Effector CD4-positive, alpha-beta T cell (primary cell): Measurements from ENCODE around the gene ZNF664.
"Not testable (repeated sequence)": the region's sequence is repeated elsewhere in the genome, so short reads cannot be mapped to it uniquely, and the experiment has no call there.

ENCODE experiments used
- DNase-seq: peaks from one replicate; pipeline ENCODE4 v3.0.0-alpha.2; 2020

ZNF664 gene

DNA sequence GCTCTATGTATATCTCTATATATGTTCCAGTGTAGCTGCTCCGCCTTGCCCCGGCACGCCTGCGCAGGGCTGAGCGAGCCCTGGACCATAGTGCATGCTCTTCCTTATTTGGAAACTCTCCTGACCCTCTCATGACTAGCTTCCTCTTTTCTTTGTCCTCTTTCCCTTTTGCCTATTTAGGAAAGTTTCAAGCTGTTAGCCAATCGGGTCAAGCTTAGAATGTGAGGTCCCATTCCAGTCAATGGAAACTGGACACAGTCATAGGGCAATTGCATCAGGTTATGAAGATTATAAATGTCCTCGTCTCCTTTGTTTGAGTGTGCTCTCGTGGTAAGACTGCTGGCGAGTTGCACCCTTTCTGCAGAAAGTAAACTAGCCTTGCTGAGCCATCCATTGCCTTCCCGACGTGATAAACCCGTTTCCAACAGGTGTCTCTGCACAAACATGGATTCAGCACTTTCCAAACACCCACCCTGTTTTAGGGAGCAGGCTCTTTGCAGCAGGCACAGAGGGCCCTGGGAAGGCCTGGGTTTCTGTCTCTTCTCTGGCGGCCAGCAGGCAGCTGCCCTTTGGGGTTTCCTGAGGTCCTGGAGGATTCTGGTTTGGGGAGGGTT, 31.3 kb upstream of the ZNF664 start:
- DNase-seq: no peak

GRCh38 chr12:123942238-123942653, 30.8 kb upstream of the ZNF664 start:
- DNase-seq: no peak

GRCh38 chr12:123942911-123943648, 29.9 kb upstream of the ZNF664 start:
- no peak for DNase-seq

DNA sequence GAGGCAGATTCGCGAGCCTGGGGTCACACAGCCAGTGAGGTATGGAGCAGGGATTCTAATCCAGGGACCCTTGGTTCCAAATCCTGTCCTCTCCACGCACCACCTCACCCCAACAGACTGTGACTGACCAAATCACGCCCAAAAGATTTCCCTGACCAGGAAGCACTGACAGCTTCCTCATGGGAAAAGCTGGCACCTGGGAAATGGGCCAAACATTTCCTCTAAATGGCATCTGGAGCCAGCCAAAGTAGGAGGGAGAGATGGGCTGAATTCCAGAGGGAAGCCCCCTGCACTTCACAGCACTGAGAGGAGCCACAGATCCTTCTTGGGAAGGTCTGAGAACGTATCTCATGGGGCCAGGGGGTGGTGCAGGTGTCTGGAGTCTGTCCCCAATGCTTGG, 29.2 kb upstream of the ZNF664 start:
- DNase-seq: no peak

DNA sequence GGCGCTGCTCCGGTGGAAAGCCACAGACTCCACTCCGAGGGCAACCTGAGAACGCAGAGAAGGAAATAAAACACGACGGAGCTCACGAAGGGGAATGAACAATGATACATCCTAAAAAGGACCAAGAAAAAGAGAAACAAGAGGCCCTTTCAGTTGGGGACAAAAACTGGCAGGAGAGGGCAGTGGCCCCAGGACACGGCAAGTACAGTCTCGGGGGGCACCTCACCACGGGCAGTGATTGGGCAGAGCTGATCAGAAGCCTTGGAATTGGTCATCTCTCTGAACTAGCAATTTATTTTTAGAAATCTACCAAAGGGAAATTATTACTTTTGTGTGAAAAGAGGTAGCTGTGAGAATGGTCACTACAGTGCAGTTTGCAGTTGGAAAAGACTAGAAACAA, 28.3 kb upstream of the ZNF664 start:
- no peak for DNase-seq

DNA sequence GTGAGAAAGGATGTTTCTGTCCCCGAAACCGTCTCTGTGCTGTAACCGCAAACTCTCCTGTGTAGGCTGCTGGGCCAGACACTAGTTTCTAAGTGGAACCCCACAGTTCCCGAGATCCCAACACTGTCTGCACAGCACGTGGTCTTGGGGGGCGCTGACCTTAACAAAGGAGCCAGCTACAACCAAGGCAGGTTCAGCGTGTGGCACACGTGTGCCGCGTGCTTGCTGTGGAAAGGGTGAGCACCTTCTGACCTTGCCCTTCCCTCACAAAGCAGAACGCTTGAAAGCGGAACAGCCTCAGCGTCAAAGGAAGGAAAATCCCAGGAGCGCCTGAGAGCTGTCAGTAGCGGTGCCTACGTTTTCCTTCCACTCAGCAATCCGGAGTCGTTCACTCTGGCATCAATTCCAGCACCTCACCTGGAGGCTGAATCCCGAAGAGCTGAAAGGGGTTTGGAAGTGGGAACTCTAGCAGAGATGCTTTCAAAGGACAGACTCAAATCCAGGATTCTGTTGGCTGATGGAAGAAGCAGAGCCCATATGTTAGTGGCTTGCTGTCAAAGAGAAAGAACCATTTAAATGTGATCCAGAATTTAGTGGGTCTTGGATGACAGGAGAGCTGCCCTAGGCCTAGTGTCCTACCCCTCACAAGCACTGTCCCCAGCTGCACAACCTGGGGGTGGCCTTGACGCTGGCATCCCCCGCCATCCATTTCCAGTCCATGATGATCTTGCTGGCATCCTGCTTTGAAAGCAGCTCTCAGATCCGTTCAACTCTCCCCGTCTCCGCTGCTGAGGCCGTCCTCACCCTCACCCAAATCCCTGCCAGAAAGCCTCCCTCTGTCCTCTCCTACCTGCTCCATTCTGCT, 27.5 kb upstream of the ZNF664 start:
- DNase-seq: no peak

- no peak for DNase-seq
Measured at GRCh38 chr12:123946152-123946515, 26.9 kb upstream of the ZNF664 start.

GRCh38 chr12:123946516-123947505, 26.2 kb upstream of the ZNF664 start:
- not testable (repeated sequence) for DNase-seq

DNA sequence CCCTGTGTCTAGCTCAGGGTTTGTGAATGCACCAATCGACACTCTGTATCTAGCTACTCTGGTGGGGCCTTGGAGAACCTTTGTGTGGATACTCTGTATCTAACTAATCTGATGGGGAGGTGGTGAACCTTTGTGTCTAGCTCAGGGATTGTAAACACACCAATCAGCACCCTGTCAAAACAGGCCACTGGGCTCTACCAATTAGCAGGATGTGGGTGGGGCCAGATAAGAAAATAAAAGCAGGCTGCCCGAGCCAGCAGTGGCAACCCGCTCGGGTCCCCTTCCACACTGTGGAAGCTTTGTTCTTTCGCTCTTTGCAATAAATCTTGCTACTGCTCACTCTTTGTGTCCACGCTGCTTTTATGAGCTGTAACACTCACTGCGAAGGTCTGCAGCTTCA, 25.5 kb upstream of the ZNF664 start:
- not testable (repeated sequence) for DNase-seq

DNA sequence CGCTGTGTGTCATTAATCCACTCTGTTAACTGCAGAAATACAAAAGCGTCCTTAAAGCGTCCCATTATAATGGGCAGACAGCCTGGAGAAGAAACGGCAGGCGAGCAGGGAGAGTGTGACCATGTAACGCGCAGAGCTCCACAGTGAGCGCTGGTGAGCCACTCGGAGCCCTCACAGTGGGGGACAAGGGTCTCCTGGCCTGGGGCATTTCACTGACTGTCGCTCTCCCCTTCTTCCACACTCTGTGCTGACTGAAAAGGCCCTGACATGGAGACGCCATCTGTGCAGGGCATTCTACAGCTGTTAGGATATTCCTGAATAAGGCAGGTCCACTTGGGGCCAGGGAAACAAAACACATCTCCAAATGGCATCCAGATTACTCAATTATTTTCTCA, 24.6 kb upstream of the ZNF664 start:
- DNase-seq: no peak

DNA sequence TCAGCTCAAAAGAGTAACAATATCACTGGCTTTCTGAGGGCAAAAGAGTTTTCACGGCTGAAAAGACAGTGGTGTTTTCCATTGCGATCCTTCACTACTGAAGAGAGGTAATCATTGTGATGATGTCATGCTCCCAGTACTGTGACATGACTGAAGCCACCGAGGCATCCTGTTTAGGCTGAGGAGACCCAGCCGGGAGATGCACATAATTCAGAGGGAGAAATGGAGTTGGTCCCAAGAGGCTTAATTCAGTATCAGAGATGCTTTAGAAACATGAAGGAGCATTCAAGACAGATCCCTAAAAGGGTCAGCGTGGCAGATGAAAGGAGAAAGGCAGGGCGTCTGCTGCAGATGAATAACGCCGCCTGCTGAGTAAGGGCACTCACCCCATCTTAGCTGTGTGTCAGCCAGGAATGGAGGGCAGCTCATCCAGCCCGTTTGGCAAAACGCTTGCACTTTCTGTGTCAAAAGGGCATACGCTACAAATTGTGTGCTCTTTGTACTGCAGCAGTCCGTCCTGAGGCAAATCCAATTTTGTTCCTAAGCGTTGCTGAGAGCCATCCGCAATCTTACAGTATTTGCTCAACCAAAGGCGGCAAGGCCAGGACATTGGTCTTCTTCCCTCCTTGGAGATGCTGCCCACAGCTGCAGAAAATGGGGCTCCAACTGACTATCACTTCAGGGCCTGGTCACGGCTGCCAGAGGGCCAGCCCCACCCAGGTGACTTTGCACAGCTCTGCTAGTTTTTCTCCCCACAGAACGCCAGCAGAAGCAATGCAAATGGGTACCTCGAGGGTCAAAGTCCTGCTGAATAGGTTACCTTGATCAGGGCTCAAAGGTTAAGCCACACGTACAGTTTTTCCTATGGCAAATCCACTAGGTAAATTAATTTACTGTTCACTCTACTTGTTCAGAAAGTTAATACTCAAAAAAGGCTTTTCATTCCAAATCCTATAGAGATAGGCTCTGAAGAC, 23.9 kb upstream of the ZNF664 start:
- DNase-seq: no peak

GRCh38 chr12:123949770-123950165, 23.2 kb upstream of the ZNF664 start:
- DNase-seq: no peak

- no peak for DNase-seq
Measured at GRCh38 chr12:123950476-123951349, 22.3 kb upstream of the ZNF664 start.

GRCh38 chr12:123951467-123951866, 21.5 kb upstream of the ZNF664 start:
- DNase-seq: no peak

DNA sequence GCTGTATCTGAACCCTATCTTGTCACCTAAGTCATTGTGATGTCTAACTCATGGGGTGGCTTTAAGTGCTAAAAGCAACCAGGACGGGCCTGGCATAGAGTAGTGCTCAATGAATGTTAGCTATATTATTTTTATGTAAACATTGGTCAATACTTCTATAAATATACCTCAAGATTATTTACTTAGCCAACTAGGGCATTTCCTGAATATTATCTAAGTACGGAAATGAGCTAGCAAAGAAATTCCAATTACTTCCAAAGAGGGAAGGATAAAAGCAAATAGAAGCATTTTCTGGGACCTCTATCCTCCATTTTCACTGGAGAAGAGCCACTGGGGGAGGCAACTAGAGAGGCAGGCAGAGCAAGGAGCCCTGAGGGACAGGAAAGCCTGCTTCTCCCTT, 21.0 kb upstream of the ZNF664 start:
- no peak for DNase-seq

DNA sequence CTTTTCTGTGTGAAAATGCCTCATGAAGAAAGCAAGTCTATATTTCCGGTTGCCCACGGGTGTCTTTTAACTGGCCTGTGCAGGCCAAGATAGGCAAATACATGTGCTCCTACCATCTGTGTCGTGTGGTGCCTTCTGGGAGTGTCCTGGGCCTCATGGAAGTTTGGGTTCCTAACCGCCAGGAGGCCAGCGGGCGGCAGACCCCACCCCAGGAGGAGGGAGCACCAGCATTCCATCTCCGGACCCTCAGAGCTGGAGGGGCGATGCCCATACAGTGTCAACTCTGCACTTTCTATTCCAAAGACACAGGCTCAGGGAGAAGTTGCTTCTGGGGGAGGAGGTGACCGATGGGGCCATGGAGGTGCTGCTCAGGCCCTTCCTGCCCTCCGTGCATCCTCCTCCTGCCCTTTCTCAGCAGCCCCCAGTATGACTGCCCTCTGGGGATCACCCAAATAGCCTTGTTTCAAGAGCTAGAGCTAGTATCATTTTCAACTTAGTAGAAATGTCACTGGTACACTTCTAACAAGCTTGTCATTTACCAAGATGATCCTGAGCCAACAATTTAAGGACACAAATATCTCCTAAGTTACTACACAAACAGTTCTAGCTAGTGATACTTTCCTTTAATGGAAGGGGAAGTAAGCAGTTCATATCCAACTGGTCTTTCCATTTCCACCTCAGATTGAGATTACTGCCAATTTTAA, 18.2 kb upstream of the ZNF664 start:
- no peak for DNase-seq

GRCh38 chr12:123956249-123956648, 16.8 kb upstream of the ZNF664 start:
- no peak for DNase-seq

- no peak for DNase-seq
Measured at GRCh38 chr12:123957196-123957595, 15.8 kb upstream of the ZNF664 start.

DNA sequence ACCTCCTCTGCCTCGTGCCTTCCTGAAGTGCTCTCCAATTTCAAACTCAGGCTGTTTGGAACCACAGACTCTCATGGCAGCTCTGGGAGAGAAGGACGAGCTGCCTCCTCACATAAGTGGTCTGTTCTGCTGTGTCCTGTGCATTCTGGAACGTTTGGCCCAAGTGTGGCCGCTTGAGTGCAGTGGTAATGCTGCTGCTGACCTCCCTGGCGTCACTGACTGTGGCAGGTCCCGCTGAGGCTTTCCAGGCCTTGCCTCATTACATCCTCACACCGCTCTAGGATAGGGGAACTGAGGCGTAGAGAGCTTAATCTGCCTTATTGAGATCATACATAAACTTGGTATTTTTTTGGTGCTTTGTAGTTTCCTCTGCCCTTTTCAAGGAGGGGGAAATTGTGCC, 14.6 kb upstream of the ZNF664 start:
- no peak for DNase-seq

DNA sequence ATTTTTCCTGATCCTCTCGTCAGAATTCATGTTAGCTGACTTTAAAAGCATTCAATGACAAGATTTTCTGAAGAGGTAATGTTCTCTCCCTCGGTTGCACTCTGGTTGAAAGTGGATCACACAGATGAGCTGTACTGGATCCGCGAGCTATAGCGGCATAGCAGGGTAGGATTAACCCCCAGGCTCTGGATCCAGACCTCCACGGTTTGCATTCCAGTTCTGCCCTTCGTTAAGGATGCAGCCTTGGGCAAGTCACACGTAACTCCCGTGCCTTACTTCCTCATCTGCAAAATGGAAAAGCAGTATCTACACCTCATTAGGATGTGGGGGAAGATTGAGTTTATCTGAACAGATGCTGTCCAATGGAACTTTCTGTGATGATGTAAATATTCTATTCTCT, 14.1 kb upstream of the ZNF664 start:
- no peak for DNase-seq
